ENCODE measurements around the gene STMN3.

DNA sequence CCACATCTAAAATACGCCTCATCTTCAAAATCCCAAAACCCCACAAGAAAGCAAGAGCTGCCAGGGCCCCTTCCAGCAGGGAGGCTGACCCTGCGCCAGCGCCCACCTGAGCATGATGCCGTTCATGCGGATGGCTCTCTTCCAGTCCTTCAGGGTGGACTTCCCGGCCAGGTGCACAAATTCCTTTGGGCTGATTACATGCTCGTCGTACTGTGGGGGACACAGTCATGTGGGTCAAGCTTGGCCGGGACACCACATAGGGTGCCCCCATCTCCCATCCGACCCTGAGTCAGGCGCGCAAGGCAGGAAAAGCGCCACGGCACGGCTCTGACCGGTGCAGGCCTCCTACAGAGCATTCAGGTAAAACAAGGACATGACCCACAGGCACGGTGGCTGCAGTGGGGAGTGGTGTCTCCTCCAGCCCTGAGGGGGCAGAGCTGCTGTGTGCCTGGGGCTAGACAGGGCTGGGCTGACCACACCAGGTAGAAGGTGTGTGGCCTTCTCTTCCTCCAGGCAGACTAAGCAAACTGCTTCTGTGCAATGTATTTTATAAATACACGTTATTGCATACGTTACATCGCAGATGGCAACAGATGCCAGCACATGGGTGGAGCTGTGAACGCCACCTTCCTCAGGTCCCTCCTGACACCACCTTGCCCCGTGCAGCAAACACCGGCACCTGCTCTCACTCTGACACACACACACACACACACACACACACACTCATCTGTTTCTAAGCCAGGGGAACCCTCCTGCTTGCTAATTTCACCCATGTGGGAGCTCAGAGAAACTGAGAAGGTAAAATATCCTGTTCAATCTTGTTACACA is 55.4 kb downstream of the STMN3 start:
- TF ChIP-seq, protein P1, sequence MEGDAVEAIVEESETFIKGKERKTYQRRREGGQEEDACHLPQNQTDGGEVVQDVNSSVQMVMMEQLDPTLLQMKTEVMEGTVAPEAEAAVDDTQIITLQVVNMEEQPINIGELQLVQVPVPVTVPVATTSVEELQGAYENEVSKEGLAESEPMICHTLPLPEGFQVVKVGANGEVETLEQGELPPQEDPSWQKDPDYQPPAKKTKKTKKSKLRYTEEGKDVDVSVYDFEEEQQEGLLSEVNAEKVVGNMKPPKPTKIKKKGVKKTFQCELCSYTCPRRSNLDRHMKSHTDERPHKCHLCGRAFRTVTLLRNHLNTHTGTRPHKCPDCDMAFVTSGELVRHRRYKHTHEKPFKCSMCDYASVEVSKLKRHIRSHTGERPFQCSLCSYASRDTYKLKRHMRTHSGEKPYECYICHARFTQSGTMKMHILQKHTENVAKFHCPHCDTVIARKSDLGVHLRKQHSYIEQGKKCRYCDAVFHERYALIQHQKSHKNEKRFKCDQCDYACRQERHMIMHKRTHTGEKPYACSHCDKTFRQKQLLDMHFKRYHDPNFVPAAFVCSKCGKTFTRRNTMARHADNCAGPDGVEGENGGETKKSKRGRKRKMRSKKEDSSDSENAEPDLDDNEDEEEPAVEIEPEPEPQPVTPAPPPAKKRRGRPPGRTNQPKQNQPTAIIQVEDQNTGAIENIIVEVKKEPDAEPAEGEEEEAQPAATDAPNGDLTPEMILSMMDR (IDR thresholded peaks at IDR 0.05; ENCODE audit: low read length) = no peak
- no peak for TF ChIP-seq EZH2 (IDR thresholded peaks at IDR 0.05; ENCODE audit: borderline replicate concordance, low read length)
